HG03565 (cell line): Measurements from ENCODE around the gene PTPN1.
"Not testable (repeated sequence)": the region's sequence is repeated elsewhere in the genome, so short reads cannot be mapped to it uniquely, and the experiment has no call there.

Source experiments
- ATAC-seq: cut with Tn5 transposase; IDR thresholded peaks from one replicate; pipeline ENCODE4 v1.9.1; 2021; ENCODE audit warnings: mild to moderate bottlenecking, moderate library complexity; ENCODE audit not compliant: unreplicated experiment

PTPN1 gene

DNA sequence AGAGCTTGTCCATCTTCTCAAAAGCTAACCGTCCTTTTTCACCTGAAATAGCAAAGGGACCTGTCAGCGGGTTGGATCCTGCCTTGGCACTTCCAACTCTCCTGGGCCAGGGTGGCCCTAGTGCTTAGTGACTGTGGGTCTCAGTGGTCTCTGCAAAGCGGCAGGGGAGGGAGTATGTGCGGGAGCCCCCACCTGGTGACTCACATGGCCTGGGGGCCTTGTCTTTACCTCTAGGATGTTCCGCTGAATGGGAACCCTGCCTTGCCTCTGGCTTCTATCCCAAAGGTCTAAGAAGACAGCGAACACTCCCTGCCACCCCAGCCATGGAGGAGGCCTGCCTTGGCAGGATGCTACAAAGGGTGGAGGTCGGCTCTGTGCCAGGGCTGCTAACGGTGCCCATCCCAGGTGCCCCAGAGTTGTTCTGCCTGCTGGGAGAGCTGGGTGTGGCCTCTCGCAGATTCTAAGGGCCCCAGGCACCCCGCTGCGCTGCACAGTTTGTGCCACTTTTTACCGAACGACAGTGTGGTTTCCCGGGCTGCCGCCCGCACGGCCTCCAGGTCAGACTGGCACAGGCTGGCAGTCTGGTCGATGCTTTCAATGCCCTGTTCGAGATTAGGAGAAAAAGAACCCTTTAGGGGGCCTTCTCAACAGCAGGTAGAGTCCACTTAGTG lies 77.2 kb downstream of the PTPN1 start:
- ATAC-seq = no peak

DNA sequence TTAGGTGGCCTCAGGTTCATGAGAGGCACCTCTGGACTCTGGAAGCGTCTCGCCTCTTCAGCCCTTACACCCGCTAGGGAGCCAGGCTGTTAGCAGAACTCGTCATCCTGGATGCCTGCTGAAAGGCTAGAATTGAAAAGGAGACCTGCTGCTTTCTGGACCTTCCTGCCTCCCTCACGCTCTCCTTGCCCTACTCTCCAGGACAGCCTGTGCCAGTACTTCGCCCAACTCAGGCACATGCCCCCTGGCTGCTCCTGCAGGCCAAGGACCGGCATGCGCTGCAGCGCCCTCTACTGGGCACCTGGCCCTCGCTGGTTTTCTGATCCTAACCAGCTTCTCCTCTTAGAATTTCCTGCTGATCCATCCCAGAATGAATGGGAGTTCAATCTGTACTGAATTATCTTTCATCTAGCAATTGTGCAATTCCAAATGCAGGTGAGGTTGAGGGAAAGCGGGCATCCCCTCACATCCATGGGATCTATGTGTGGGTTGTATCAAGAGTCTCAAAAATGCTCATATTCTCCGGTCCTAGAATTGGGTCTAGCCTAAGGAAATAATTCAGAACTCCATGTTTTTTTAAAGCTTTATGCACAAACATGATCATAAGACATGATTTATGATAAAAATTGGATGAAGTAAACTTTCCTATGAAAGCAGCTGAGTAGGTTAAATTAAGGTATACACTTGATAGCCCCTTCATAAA lies 78.0 kb downstream of the PTPN1 start:
- no peak for ATAC-seq

DNA sequence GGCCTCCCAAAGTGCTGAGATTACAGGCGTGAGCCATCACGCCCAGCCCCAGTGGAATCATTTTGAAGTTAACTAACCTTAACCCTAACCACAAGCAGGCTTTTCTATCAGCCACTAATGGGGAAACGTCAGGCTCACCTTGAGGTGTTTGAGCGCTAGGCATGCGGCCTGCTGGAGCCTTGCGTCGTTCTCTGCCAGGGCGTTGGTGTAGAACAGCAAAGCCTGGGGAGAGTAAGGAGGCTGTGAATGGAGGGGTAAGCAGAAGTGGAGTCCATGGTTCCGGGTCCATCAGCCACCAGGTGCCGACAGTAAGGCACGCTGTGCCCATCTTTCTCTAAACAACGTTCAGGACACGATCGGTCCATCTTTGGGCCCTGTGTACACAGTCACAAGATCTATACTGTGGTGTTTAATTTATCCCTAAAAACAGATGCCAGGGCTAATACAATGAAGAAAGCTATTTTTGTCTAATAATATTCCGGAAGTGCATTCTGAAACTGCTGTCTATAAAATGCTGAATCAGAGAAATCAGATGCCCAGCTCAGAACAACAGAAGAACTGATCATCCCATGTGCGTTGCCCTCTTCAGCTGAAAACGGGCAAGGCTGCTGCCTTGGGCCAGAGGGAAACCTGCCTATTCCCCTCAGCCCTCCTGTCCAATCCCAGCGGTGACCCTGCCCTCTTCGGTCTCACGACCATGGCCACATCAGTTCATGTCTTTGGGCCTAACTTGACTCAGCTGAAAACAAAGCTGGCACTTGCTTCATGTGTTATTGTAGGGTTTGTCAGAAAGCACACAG lies 79.6 kb downstream of the PTPN1 start:
- no peak for ATAC-seq

DNA sequence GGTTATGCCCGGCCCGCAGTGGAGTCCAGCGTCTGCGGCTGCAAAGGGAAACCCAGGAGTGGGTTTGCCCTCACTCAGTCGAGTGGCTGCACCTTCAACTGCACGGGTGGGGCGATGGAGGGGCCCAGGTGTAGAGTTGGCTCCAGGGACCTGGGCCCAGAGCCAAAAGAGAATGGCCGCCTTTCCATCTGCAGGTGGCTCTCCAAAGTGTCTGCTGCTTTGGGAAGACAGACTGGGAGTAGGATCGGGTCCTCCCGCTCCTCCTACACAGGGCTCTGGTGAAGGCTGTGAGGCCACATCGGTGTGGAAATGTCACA lies 80.1 kb downstream of the PTPN1 start:
- no peak for ATAC-seq

DNA sequence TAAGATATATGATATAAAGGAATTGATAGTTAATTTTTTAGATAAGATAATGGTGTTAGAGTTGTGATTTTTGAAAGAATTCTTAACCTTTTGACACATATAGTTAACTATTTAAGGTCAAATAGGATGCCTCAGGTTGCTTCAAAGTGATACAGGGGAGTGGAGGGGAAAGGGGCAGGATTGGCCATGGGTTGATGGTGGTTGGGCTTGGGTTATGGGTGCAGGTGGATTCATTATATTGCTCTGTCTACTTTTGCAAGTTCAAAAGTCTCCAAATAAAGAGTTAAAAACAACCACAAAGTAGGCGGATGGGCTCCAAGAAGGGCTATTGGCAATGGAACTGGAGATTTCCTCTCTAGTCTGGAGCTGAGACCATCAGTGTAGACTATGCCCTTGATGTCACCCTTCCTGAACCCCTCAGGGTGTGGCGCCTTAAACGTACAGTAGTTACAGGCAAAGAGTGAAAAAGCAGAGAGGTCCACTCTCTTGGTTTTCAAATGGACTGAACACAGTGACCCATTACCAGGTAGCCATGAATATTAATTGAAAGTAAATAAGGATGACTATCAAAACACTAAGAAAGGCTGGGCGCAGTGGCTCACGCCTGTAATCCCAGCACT lies 81.2 kb downstream of the PTPN1 start:
- ATAC-seq = no peak

DNA sequence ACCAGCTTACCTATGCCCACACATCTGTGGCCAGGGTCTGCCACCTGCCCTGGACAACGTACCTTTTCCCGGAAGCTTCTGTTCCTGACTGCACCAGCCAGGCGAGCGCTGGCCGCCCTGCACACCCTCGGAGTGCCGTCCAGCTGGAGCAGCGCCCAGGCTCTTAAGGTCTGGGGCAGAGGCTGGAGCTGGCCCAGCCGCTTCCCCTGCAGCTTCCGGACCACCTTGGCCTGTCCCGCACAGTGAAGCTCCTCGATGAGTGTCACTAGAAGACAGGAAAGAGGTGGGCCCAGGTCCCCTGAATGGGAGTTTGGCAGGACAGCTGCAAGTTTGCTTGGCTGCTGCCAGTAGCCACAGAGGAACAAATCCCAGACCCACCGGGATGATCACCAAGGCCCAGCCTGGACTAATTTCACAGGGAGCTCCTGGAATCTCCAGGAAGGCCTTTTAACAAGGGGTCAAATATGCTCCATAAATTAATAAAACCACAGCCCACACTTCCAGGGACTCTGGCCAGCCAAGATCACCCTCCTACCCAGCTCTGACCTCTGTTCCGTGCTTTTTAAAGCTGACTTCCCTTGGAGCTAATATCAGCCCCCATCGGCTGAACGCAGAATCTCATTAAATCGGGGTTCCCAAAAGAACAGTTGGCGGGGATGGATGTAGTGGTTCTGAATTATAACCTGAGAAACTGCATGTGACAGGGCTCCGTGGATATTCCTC lies 82.3 kb downstream of the PTPN1 start:
- no peak for ATAC-seq

DNA sequence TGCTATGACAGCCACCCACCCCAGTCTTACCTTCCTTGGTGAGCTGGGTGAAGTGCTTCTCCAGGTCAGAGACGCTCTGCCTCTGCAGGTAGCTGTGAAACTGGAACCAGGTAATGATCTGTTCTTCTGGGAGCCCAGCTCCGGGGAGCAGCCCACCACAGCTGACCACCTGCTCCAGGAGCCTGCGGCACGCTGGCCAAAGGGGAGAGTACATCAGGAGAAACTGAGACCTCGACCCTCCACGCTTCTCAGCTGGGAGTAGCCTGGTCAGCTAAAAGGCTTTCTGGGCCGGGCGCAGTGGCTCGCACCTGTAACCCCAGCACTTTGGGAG lies 82.8 kb downstream of the PTPN1 start:
- no peak for ATAC-seq

DNA sequence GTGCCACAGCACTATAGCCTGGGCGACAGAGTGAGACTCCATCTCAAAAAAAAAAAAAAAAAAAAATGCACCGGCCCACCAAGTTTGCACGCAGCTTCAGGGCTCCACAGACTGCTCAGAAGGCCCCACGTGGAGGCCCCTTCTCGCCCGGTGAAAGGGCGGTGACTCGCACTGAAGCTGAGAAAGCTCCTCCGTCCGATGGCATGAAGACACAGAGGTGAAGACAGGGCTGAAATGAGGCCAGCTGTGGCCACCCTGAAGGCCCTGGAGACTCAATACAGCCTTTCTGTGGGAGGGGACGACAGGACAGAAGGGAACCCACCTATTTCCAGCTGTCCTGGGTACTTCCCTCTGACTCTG lies 84.0 kb downstream of the PTPN1 start:
- ATAC-seq = no peak

DNA sequence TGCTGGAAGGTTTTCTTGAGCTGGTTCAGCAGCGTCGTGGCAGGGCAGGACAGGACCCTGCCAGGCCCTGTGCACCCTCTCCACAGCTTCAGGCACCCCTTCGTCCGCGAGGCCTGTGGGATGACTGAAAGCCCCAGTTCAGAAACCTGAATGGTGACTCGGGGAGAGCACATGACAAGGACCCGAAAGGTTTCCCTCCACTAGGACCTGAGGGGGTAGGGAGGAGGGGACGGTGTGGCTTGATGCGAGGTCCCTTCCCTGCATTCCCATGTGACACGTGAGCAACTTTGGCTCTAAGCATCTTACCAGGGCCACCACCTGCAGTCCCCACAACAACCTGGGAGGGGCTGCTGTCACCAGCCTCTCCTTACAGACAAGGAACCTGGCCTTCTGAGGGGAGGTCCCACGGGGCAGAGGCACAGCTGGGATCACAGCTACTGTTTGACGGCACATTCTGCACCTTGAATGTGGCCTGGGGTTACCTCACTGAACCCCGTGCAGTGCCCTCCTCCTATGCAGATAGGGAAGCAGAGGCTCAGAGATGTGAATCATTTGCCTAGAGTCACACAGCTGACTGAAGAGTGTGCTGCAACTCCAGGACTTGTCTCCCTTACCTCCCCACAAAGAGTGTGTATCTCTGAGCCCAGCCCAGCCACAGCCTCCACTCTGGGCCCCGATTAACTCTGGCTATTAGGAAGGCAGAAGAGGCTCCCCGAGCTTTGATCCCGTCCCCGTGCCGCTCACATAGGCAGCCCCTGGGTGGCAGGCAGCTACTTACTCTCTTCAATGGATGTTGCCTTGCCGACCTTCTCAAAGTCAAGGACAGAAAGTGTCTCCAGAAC lies 84.6 kb downstream of the PTPN1 start:
- no peak for ATAC-seq

DNA sequence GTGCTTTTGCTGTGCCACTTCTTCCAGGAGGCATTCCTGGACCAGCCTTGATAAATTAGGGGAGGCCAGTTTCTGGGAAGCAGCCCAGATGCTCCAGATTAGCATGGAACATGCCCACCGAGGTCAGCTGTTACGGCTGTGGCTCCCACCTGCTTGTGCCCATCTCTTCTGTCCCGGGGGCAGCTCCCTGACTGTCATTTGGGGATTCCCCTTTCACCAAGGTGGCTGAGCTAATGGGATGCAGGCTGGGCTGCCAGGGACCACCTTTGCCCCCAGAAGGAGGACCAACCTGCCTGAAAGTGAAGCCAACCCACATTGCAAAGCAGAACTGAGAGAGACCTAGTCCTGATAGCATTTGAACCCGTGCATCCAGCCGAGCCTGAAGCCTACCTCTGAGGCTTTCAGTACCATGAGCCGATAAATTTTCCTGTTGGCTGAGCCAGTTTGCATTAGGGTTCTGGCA lies 85.3 kb downstream of the PTPN1 start:
- ATAC-seq = no peak

DNA sequence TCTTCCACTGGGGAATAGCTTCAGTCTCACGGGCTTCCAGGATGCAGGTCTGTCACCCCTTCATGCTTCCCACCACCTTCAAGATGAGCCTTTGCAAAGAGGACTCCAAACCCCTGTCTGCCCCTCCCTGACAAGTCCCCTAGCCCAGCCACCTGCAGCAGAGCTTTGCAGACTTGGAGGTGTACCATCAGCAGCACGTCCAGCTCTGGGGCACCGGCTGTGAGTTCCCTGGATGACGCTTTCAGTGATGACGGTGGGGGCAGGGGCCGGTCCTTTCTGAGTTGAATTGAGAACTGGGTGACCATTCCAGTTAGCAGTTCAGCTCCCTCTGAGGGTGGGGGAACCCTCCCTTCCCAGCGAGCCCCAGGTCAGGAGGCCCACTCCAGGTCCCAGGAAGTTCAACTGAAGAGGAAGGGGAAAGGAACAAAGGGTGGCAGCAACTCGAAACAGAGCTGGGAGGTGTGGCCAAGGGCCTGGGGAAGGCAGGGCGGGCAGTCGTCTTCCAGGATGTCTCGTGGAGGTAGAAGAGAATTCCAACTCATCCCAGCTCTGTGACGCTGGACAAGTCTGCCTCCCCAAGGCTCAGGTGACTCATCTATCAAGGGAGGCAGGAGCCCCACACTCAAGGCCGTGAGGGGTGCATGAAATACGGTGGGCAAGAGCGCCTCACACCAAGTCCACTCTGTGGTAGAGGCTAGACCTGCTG lies 86.0 kb downstream of the PTPN1 start:
- ATAC-seq = no peak

DNA sequence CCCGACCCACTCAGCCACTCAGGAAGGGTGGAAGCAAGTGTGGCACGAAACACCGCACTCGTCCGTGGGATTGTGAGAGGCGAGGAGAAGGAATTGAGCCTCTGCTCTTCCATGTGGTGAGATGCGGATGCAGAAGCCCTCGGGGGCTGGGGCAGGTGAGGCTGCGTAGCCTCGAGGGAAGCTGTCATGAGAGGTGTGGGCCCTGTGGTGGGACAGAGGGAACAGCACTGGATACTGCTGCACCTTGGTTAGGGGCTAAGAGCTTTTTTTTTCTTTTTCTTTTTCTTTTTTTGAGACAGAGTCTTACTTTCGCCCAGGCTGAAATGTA lies 86.5 kb downstream of the PTPN1 start:
- no peak for ATAC-seq

DNA sequence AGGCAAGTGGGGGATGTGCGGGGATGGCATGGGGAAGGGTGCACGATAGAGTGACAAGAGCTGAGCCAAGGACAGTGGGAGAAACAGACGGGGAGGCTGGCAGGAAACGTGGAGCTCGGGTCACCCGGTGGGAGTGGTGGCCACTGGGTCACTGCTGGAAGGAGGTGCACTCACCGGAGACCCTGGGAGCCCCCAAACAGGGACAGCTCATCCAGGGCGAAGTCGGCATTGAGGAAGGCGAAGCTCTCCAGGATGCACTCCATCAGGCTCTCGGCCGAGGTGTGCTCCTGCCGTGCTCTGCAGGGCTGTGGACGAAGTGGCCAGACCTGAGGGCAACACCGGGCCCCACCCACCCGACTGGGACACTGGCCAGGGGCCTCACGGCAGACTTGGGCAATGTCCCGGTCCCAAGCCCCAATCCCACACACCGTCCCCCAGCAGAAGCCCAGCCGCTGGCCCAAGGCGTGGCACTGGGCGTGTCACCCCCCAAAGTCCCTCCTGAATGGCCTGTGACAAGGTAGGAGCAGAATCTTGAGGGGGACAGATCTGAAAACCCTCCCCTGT lies 87.3 kb downstream of the PTPN1 start:
- no peak for ATAC-seq

DNA sequence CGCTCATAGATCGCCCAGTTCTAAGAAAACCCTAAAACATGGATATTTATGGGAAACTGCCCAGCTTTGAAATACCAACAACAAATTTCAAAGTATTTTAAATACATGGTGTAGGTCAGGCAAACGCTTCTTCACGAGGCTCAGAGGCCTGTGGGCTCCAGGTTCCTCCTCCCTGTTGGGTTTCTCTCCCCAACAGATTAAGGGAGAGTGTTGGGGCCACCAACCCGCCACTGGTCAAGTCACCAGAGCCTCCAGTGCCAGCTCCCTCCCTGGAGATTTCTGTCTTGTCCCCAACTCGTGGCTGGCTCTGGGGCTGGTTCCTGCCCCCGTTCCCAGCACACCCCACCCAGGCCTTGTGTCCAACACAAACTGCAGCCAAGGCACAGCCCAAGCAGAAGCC lies 87.9 kb downstream of the PTPN1 start:
- ATAC-seq = no peak

DNA sequence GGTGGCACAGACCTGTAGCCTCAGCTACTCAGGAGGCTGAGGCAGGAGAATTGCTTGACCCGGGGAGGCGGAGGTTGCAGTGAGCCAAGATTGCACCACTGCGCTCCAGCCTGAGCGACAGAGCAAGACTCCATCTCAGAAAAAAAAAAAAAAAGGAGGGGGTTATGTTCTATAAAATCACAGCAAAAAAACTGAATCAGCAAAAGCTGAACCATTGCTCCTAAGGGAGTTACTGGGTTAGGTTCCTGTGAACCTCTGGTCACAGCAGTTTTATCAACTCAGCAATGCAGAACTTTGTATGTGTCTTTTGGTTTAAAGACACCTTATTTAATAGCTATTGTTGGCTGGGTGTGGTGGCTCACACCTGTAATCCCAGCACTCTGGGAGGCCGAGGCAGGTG lies 88.6 kb downstream of the PTPN1 start:
- ATAC-seq = not testable (repeated sequence)

DNA sequence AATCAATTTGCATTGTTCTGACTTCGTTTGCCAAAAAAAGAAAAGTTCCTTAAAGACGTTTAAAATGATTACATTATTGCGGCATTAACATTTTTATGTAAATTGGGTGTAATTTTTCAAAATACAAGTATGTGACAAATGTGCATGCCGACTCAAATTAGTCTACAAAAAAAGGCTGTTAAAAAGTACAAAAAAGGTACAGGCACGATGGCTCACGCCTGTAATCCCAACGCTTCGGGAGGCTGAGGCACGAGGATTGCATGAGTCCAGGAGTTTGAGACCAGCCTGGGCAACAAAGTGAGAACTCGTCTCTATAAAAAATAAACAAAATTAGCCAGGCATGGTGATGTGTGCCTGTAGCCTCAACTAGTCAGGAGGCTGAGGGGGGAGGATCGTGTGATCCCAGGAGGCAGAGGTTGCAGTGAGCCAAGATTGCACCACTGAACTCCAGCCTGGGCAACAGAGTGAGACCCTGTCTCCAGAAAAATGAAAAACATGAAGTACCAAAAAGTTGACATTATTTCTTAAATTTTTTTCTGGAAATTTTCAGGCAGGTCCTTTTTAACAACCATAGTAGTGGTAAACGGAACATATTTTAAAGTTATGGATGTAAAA lies 90.2 kb downstream of the PTPN1 start:
- ATAC-seq = no peak

DNA sequence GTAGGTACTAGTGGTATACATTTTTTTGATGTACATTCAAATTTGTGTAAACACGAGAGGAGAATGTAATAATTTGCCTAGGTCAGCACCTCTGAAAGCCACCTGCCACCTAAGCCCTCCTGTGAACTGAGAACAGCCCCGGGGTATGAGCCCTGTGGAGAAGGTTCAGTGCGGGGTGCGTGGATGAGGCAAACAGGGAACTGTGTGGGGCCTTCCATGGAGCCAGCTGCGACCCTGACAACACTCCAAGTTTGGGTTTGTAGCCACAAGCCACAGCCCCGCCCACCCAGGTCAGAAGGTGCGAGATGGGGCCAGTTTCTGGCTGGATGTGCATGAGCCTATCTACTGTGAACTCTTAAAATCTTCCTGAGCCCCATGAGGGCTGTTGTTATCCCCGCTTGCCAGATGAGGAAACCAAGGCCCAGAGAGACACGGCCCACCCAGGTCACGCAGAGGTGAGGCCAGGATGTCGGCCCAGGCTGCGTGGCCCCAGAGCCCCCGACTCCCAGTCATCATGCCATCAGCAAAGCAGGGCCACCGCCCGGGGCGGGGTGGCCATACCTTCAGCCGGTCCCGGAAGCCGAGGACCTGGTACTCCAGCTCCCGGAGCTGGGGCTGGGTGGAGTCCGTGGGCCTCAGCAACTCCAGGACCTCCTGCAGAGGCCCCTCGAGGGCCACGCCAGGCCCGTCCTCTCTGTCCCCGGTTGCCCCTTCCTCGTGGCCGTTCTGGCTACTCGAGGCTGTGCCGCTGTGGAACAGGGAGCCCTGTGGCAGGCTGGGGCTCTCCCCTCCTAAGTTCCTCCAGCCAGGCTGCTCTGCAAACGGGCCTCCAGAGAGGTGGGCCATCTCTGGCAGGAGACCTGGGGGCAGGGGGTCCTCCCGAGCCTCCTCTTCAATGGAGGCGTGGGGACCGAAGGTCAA lies 91.6 kb downstream of the PTPN1 start:
- ATAC-seq = no peak
